ENCODE data around the gene IGLL1.
A peak's percentile ranks its signal among the peaks of the same experiment; 100 is the strongest.

Gene IGLL1

GRCh38 chr22:23579870-23580575, at the start of gene IGLL1:
Gene IGLL1 (minus strand): TSS chr22:23580290. CDS start chr22:23580190, 100 bp downstream.
- TF ChIP-seq YY1 (IDR thresholded peaks at IDR 0.05; ENCODE audit: low read depth) (no peak), CEBPB (IDR thresholded peaks at IDR 0.05) (no peak), TCF12 (IDR thresholded peaks at IDR 0.05; ENCODE audit: low read depth) (no peak), NFIC (IDR thresholded peaks at IDR 0.05) (no peak), ZBTB7A (IDR thresholded peaks at IDR 0.05; ENCODE audit: low read depth) (no peak), TAF1 (IDR thresholded peaks at IDR 0.05; ENCODE audit: low read depth) (no peak)

DNA sequence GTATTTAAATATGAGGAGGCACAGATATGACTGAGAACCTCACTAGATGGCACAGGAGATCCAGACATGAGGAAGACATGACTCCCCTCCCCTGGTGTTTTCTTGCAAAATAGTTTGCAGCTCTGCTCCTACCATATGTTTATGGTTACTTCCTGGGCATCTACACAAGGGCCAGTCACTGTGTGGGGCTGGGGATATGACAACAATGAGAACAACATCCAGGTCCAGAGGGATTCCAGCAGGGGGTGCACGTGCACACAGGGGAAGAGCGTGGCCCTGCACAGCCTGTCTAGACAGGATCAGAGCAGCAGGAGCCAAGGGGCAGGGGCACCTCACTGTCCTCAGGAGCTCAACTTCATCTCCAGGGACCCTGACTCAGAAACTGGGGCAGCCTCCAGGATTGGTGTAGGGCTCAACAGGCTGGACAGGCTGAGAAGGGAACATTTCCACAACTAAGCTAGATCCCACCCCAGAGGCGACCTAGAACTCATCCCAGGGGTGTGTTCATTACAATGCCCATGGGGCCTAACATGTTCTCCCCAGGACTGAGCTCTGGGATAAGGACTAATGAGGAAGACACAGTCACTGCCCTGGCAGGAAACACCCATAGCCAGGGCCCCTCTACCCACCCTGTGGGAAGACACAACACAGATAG, 47.4 kb upstream of the IGLL1 start:
- peak; percentile 43; the same call in 1 of the 2 replicates for TF ChIP-seq RAD21 (IDR thresholded peaks at IDR 0.05; ENCODE audit: low read depth)

DNA sequence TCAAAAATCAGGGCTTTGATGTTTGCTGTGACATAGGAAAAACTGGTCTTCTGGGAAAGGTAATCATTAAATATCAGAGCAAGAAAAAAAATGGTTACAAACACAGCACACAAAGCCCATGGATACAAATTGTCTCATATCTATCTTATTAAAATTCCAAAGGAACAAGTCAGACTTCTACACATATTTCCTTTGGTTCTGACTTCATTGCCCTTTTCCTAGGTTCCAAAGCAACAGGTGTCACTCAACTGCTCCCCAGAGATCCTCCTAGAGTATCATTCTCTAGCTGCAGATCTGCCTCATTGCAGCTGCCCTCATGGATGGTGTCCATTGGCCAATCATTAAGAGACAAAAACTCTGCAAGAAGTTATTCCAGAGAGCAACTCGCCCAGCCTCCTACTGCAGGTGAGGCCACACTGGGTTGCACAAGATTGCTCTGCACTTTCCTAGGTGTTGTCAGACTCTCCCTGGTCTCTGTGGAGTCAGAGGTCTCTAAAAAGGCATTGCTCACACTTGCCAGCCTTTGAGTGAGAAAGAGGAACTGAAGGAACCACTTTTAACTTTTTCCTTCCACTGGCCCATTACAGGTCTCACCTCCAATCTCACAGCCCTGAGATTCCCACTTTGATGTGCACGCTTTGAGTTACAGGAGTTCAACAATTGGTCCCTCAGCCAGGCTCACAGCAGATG, 46.3 kb upstream of the IGLL1 start:
- TF ChIP-seq RAD21 (IDR thresholded peaks at IDR 0.05; ENCODE audit: low read depth) (no peak), FOXM1 (IDR thresholded peaks at IDR 0.05; ENCODE audit: borderline replicate concordance, low read depth) (no peak)
- TF ChIP-seq, protein P1, sequence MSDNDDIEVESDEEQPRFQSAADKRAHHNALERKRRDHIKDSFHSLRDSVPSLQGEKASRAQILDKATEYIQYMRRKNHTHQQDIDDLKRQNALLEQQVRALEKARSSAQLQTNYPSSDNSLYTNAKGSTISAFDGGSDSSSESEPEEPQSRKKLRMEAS (IDR thresholded peaks at IDR 0.05), result no peak

GRCh38 chr22:23622634-23623033, 42.5 kb upstream of the IGLL1 start:
- no peak for TF ChIP-seq EP300 (IDR thresholded peaks at IDR 0.05; ENCODE audit: borderline replicate concordance)
- TF ChIP-seq TAF1 (IDR thresholded peaks at IDR 0.05; ENCODE audit: low read depth), result no peak
- TF ChIP-seq, protein P1 (IDR thresholded peaks at IDR 0.05), result no peak
- no peak for TF ChIP-seq TEAD4 (IDR thresholded peaks at IDR 0.05)
- TF ChIP-seq, protein P2, sequence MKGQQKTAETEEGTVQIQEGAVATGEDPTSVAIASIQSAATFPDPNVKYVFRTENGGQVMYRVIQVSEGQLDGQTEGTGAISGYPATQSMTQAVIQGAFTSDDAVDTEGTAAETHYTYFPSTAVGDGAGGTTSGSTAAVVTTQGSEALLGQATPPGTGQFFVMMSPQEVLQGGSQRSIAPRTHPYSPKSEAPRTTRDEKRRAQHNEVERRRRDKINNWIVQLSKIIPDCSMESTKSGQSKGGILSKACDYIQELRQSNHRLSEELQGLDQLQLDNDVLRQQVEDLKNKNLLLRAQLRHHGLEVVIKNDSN (IDR thresholded peaks at IDR 0.05), result no peak
- TF ChIP-seq, protein P3, sequence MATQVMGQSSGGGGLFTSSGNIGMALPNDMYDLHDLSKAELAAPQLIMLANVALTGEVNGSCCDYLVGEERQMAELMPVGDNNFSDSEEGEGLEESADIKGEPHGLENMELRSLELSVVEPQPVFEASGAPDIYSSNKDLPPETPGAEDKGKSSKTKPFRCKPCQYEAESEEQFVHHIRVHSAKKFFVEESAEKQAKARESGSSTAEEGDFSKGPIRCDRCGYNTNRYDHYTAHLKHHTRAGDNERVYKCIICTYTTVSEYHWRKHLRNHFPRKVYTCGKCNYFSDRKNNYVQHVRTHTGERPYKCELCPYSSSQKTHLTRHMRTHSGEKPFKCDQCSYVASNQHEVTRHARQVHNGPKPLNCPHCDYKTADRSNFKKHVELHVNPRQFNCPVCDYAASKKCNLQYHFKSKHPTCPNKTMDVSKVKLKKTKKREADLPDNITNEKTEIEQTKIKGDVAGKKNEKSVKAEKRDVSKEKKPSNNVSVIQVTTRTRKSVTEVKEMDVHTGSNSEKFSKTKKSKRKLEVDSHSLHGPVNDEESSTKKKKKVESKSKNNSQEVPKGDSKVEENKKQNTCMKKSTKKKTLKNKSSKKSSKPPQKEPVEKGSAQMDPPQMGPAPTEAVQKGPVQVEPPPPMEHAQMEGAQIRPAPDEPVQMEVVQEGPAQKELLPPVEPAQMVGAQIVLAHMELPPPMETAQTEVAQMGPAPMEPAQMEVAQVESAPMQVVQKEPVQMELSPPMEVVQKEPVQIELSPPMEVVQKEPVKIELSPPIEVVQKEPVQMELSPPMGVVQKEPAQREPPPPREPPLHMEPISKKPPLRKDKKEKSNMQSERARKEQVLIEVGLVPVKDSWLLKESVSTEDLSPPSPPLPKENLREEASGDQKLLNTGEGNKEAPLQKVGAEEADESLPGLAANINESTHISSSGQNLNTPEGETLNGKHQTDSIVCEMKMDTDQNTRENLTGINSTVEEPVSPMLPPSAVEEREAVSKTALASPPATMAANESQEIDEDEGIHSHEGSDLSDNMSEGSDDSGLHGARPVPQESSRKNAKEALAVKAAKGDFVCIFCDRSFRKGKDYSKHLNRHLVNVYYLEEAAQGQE (IDR thresholded peaks at IDR 0.05; ENCODE audit: low read depth), result no peak
- no peak for TF ChIP-seq CREB1 (IDR thresholded peaks at IDR 0.05; ENCODE audit: low read depth)
- TF ChIP-seq TCF12 (IDR thresholded peaks at IDR 0.05; ENCODE audit: low read depth), result no peak

DNA sequence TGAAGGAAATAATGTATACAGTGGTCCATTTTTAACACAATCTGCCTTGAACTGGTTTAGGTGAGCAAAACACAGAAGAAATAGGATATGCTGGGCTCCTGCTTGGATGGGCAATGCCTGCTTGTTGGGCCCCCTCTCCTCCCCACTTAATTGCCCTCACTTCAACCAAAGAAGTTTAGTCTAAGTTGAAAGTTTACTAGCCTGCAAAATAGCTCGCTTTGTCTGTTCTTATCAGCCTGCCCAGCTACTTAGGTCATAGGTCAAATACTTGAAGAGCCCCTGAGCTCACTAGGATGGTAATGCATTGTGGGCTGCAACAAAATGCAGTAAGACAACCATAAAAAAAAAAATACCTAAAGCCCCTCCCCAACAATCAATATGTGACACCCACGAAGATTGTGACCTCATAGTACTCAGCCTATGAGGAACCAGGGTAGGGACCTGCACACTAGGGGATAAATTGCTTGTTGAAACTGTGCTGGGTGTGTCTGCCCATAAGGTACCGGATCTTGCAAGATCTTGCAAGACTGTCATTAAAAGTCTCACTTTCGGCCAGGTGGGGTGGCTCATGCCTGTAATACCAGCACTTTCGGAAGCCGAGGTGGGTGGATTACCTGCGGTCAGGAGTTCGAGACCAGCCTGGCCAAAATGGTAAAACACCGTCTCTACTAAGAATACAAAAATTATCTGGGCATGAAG, 41.1 kb upstream of the IGLL1 start:
- no peak for TF ChIP-seq TEAD4 (IDR thresholded peaks at IDR 0.05)

DNA sequence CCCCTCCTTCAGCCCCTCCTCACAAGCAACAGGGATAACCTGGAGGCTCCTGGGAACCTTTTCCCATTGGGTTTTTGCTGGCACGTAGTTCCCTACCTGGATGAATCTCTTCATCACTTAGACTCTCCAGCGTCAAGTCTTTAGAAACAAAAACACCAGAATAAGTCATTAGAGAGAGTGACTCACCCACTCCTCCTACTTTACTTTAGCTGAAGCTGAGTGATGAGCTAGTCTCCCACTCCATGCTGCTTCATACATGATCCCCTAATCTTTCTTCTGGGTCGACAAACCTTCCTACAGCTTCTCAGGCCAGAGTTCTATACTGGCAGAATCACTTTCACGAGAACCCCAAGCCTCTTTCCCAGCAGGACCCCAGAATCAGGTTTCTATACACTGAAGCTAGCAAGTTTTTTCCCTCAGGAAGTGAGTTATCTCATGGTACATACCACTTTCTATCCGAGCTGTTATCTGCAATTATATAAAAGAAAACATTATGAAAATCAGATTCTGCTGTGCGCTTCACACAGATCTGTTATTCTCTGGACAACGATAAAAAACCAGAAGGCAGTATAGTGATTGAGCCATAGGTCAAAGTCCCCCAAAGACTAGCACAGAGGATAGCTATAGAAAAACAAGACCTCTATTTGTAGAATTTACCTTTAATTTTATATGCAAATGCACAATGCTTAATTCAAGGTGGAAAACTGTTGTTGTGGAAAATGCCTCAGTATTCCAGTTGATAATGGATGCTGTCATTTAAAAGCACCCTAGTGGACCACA, 33.3 kb upstream of the IGLL1 start:
- TF ChIP-seq CEBPB (IDR thresholded peaks at IDR 0.05) (no peak), FOXM1 (IDR thresholded peaks at IDR 0.05; ENCODE audit: borderline replicate concordance, low read depth) (no peak), TEAD4 (IDR thresholded peaks at IDR 0.05) (no peak), TAF1 (IDR thresholded peaks at IDR 0.05; ENCODE audit: low read depth) (no peak), EP300 (IDR thresholded peaks at IDR 0.05; ENCODE audit: borderline replicate concordance) (no peak), TCF12 (IDR thresholded peaks at IDR 0.05; ENCODE audit: low read depth) (no peak)
- TF ChIP-seq, protein P1 (IDR thresholded peaks at IDR 0.05), result no peak

GRCh38 chr22:23609983-23610781, 30.1 kb upstream of the IGLL1 start:
- TF ChIP-seq RAD21 (IDR thresholded peaks at IDR 0.05; ENCODE audit: low read depth) (no peak), YY1 (IDR thresholded peaks at IDR 0.05; ENCODE audit: low read depth) (no peak), EP300 (IDR thresholded peaks at IDR 0.05; ENCODE audit: borderline replicate concordance) (no peak), EGR1 (IDR thresholded peaks at IDR 0.05) (no peak), NFIC (IDR thresholded peaks at IDR 0.05) (no peak), CEBPB (IDR thresholded peaks at IDR 0.05) (no peak), CREB1 (IDR thresholded peaks at IDR 0.05; ENCODE audit: low read depth) (no peak), TEAD4 (IDR thresholded peaks at IDR 0.05) (no peak), ZBTB7A (IDR thresholded peaks at IDR 0.05; ENCODE audit: low read depth) (no peak), TCF12 (IDR thresholded peaks at IDR 0.05; ENCODE audit: low read depth) (no peak)
- TF ChIP-seq, protein P1 (IDR thresholded peaks at IDR 0.05), result no peak
- TF ChIP-seq, protein P2 (IDR thresholded peaks at IDR 0.05), result no peak

Measured in Ishikawa (cell line).